Jurkat, Clone E6-1 (cell line): Measurements from ENCODE around the gene TRO.

ENCODE experiments used
- DNase-seq: peaks from one replicate; pipeline ENCODE4 v3.0.0-alpha.2; 2011; ENCODE audit warnings: low read depth, low spot score
- H3K4me3 ChIP-seq: 2 replicates; pipeline ENCODE4 v1.5.1; 2011; ENCODE audit warnings: mild to moderate bottlenecking, low read length, control low read depth, moderate library complexity

The TRO gene

DNA sequence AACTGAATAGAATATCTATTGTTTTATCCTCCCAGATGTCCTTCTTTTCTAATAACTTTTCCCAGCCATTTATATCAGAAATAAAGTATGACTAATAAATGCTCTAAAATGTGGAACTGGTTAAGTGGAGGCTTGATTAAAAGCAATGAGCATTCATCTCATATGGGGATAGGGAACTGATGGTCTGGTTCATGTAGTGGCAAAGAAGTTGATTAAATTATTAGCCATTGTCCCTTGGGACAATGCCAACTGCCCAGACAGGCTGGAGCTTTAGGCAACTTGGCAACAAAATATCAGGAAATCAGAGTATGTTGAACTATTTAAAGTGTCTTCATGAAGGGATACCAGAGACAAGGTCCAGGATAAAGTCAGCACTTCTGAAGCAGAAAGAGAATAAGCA is 24.2 kb downstream of the TRO start:
- no peak overlapping the region for H3K4me3 ChIP-seq
- DNase-seq: no peak

DNA sequence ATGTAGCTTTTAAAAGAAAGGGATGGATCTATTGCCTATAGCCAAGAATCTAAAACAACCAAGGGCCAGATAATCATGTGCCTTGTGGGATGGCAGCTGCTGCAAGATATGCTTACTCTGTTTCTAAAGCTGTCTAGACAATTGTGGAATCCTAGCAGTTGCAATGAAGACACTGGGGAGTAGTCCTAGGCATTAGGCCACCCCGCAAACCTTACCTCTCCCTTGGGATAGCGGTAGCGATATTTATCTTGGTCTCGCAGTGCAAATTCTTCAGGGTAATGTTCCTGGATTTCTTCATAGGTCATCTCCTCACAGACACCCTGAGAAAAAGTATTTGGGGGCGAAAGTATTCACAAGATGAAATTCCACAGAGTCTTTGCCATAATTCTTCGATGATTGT is 24.6 kb downstream of the TRO start:
- H3K4me3 ChIP-seq: no peak overlapping the region
- no peak for DNase-seq

DNA sequence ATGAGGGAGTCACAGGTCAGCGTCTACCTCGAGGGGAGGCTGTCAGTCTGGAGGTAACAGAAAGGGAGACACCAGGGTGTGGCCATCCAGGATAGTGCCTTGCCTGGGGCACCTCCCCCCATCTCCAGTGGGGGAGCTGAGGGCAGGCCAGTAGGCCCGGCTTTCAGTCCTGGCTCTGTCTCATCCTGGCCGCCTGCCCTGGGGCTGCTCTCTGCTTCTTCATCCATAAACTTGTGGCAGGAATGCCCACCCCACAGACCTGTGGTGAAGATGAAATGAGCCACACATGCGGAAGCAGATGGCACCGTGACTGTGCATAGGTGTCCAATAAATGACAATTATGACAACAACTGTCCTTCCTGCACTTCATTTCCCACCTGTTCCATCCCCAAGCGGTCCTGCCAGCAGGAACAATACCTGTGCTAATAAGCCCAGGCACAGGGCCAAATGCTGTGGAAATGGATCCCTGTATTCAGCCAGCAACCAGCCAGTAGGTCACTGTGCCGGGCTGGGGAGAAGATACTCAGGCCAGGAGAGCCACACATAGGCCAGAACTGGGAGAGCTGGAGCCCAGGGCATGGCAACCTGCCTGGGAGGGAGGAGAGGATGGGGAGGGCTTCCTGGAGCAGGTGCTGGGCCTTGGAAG is 30.2 kb downstream of the TRO start:
- no peak for DNase-seq
- H3K4me3 ChIP-seq: no peak overlapping the region

DNA sequence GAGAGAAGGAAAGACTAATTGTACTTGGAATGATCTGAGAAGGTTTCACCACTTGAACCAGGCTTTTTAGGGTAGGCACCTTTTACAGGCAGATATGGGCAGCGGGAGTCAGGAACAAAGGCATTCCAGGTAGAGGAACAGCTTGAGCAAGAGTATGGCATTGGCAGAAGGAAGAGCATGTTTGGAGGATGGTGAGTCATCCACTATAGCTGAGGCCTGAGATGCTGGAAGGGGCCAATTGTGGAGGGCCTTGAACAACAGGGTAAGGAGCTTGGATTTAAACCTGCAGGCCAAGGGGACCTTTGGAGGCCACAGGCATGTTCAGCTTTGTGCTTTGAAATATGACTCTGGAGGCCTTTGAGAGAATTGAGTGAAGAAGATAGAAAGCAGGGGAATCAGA is 41.1 kb downstream of the TRO start:
- no peak overlapping the region for H3K4me3 ChIP-seq
- DNase-seq: no peak

DNA sequence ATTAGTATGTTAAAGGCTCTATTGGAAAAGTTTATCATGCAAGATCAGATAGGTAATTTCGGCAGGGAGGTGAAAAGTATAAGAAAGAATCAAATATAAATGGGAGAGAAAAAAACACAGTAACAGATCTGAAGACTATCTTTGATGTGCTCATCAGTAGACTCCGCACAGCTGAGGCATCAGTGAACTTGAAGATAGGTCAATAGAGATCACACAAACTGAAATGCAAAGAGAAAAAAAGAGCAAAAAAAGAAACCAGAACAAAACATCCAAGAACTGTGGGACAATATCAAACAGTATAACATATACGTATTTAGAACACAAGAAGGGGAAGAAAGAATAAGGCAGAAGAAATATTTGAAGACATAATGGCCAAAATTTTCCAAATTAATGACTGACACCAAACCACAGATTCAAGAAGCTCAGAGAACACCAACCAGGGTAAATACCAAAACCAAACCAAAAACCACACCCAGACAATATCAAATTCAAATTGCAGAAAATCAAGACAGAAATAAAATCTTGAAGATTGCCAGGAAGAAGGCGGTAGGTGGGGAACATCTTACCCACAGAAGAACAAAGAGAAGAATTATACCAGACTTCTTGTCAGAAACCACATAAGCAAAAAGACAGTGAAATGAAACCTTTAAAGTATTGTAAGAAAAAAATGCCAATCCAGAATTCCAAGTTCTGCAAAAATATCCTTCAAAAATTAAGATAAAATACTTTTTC is 44.3 kb downstream of the TRO start:
- no peak overlapping the region for H3K4me3 ChIP-seq
- peak; percentile 9 for DNase-seq

DNA sequence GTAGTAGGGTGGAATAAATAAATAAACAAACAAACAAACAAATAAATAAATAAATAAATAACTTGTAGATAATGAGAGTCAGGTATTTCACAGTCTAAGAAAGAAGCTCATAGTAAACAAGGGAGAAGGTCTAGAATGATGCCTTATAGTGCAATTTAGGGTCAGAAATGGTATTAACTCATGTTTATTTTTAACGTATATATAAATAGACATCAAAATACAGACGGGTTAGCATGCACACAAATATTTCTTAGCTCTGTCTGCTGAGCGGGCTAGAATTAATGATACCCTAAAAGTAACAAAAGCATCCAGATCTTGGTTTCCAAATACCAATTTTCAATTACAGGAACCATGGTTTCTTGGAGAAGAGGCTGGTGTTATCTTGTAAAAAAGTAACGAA is 56.8 kb downstream of the TRO start:
- H3K4me3 ChIP-seq: no peak overlapping the region
- DNase-seq: no peak

DNA sequence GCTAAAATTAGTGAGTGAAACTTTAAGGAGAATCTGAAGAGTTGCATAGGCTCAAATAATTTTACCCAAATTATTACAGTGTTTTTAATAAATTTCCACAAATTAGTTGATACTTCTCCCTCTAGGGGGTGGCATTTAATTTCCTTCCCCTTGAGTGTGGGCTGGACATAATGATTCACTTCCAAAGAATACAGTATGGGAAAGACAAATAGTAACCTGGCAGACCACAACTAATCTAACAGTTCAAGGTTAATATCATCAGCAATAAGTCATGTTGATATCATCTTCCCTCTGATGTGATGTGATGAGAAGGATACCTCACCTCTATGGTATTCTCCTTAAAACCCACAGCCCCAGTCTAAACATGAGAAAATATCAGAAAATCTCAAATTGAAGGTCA is 57.8 kb downstream of the TRO start:
- no peak for DNase-seq

DNA sequence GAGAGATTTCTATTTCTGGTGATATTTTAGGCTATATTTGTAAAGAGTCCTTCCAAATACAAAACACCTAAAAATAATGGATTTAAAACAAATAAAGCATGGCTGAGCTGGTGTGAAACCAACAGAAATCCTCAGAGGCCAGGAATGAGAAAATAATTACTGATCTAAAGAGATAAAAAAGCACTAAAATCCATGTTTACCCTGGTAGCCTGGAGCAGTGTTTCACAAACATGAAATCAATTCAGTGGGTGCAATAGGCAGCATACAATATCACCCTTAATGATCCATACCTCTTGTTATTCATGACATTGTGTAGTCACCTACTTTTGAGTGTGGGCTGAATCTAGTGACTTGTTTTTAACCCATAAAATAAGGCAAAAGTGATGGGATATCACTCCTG is 58.8 kb downstream of the TRO start:
- no peak for DNase-seq
- no peak overlapping the region for H3K4me3 ChIP-seq

More for the DNA sequence above, 57.8 kb downstream of the TRO start:
- no peak overlapping the region for H3K4me3 ChIP-seq

DNA sequence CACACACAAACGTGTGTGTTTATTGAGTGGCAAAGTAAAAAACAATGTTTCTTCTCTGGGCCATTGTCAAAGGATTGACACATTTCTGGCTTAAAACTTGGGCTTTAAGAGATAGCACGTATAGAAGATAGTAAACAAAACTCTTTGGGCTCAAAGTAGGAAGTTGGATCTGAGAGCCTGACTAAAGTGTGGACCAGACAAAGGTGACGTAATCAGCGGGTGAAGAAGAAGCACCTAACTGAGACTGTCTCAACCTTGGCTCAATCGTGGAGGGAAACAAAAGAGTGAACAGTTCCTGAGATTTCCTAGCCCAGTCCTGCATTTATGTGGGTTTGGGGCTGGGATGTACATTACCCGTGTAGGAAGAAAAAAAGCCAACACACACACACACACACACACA is 59.7 kb downstream of the TRO start:
- DNase-seq: no peak
- no peak overlapping the region for H3K4me3 ChIP-seq
